Measurements from ENCODE around the gene SCUBE1. TPM values are rescaled to one million over a fixed set of nuclear protein-coding genes. Genes with fewer than 3 reads are reported as not detected.

The SCUBE1 gene
- total RNA-seq, 1 donor from 2014 or later: 2.9 TPM

- Histone ChIP-seq H3K4me3 (no peak overlapping the region), H3K36me3 (no peaks in the 10 kb centered on the region), H3K27me3 (no peaks in the 10 kb centered on the region), H3K27ac (no peak overlapping the region), H3K4me1 (no peaks in the 10 kb centered on the region), H3K9me3 (no peaks in the 10 kb centered on the region)
- DNase-seq (ENCODE audit: low spot score in 2 of 2): no peak
- intact Hi-C loops (cut with DNase I): no loop called here
- TF ChIP-seq CTCF (IDR thresholded peaks at IDR 0.05): no peak
Measured at GRCh38 chr22:43202756-43203410, 140.3 kb downstream of the SCUBE1 start.

- Histone ChIP-seq H3K27me3 (no peaks in the 10 kb centered on the region), H3K4me1 (no peaks in the 10 kb centered on the region), H3K36me3 (no peaks in the 10 kb centered on the region), H3K4me3 (no peak overlapping the region), H3K27ac (no peak overlapping the region), H3K9me3 (no peaks in the 10 kb centered on the region)
- no peak for TF ChIP-seq CTCF (IDR thresholded peaks at IDR 0.05)
- intact Hi-C loops (cut with DNase I): no loop called here
- no peak for DNase-seq (ENCODE audit: low spot score in 2 of 2)
Measured at GRCh38 chr22:43202326-43202725, 140.8 kb downstream of the SCUBE1 start.

- no peak for TF ChIP-seq CTCF (IDR thresholded peaks at IDR 0.05)
- Histone ChIP-seq H3K4me1 (no peaks in the 10 kb centered on the region), H3K27me3 (no peaks in the 10 kb centered on the region), H3K36me3 (no peaks in the 10 kb centered on the region), H3K9me3 (no peaks in the 10 kb centered on the region), H3K4me3 (no peak overlapping the region), H3K27ac (no peak overlapping the region)
- no peak for DNase-seq (ENCODE audit: low spot score in 2 of 2)
- intact Hi-C loops (cut with DNase I): no loop called here
Measured at GRCh38 chr22:43201486-43202219, 141.5 kb downstream of the SCUBE1 start.

GRCh38 chr22:43200555-43200954 lies 142.6 kb downstream of the SCUBE1 start:
- Histone ChIP-seq H3K4me1 (no peaks in the 10 kb centered on the region), H3K9me3 (no peaks in the 10 kb centered on the region), H3K4me3 (no peak overlapping the region), H3K27me3 (no peaks in the 10 kb centered on the region), H3K27ac (no peak overlapping the region), H3K36me3 (no peaks in the 10 kb centered on the region)
- no peak for DNase-seq (ENCODE audit: low spot score in 2 of 2)
- TF ChIP-seq CTCF (IDR thresholded peaks at IDR 0.05): no peak
- intact Hi-C loops (cut with DNase I): no loop called here

- intact Hi-C loops (cut with DNase I): no loop called here
- Histone ChIP-seq H3K9me3 (no peaks in the 10 kb centered on the region), H3K36me3 (no peaks in the 10 kb centered on the region), H3K27ac (no peak overlapping the region), H3K4me3 (no peak overlapping the region), H3K27me3 (no peaks in the 10 kb centered on the region), H3K4me1 (no peaks in the 10 kb centered on the region)
- DNase-seq (ENCODE audit: low spot score in 2 of 2): no peak
- TF ChIP-seq CTCF (IDR thresholded peaks at IDR 0.05): no peak
Measured at GRCh38 chr22:43200031-43200430, 143.1 kb downstream of the SCUBE1 start.
